OCI-LY3 (cell line): ENCODE results near the gene DPT.
A peak's percentile ranks its signal among the peaks of the same experiment; 100 is the strongest.

Source experiments
- H2AFZ ChIP-seq: fragments of 200-600, 300-600 bp; shearing (Covaris generic); 2 replicates; pipeline ENCODE4 v1.6.0; 2014; ENCODE audit warnings: antibody characterized with exemption, low read depth, low read length
- H3K27ac ChIP-seq: fragments of 200-600, 300-600 bp; sonication (generic); 2 replicates; pipeline ENCODE4 v1.5.1; 2014; ENCODE audit warnings: mild to moderate bottlenecking, low read length, moderate library complexity, mixed read lengths
- H3K27me3 ChIP-seq: fragments of 200-600, 300-600 bp; sonication (generic); 2 replicates; pipeline ENCODE4 v1.6.1; 2014; ENCODE audit warnings: low read depth, low read length, mixed read lengths
- H3K36me3 ChIP-seq: fragments of 200-600, 300-600 bp; sonication (generic); replicated peaks from 2 replicates; pipeline ENCODE3; 2014; ENCODE audit warnings: low read depth, low read length, mixed read lengths
- H3K4me1 ChIP-seq: fragments of 300-600, 200-600 bp; sonication (generic); 2 replicates; pipeline ENCODE4 v1.6.1; 2014; ENCODE audit warnings: low read length, mixed read lengths
- H3K4me2 ChIP-seq: fragments of 200-600, 300-600 bp; sonication (generic); 2 replicates; pipeline ENCODE4 v1.6.1; 2014; ENCODE audit warnings: low read length, mixed read lengths
- H3K4me3 ChIP-seq: fragments of 300-600, 200-600 bp; sonication (generic); 2 replicates; pipeline ENCODE4 v1.5.1; 2014; ENCODE audit warnings: antibody characterized with exemption, mild to moderate bottlenecking, low read length, moderate library complexity
- H3K79me2 ChIP-seq: fragments of 300-600, 200-600 bp; shearing (Covaris generic); 2 replicates; pipeline ENCODE4 v1.6.1; 2014; ENCODE audit warnings: mild to moderate bottlenecking, low read length, mixed read lengths
- H3K9ac ChIP-seq: fragments of 300-600, 200-600 bp; shearing (Covaris generic); 2 replicates; pipeline ENCODE4 v1.6.0; 2014; ENCODE audit warnings: mild to moderate bottlenecking, low read length, moderate library complexity
- H3K9me3 ChIP-seq: fragments of 200-600, 300-600 bp; shearing (Covaris generic); 2 replicates; pipeline ENCODE4 v1.6.1; 2014; ENCODE audit warnings: low read length, mixed read lengths; ENCODE audit not compliant: insufficient read depth
- H4K20me1 ChIP-seq: fragments of 200-600, 300-600 bp; sonication (generic); 2 replicates; pipeline ENCODE4 v1.6.1; 2016; ENCODE audit warnings: low read length, mixed read lengths; ENCODE audit not compliant: insufficient read depth
- CTCF ChIP-seq: fragments of 200-600, 300-600 bp; sonication (generic); IDR thresholded peaks from 2 replicates; pipeline ENCODE4 v1.5.1; 2014; ENCODE audit warnings: antibody characterized with exemption, low read length, low read depth
- EZH2phosphoT487 ChIP-seq: fragments of 200-600 bp; shearing (Covaris generic); IDR thresholded peaks from 2 replicates; pipeline ENCODE4 v1.6.1; 2018; ENCODE audit warnings: antibody characterized with exemption, mixed run types, low read depth

DPT gene

DNA sequence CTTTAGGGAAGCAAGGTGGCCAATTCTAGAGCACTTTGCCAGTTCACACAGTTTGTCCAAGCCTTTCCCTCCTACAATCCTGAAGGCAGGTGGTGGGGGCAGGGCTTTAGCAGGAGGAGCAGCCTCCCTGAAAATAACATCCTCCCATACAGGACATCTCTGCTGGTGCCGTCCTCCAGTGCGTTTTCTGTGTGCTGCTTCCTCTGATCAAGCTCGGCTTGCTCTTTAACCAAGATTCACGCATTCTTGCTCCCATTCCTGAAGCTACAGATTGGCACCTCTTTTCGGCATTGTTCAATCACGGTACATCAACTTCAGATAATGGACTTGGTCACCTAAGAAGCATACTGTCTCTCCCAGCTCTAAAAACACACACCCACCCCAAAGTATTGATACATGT, 7.5 kb upstream of the DPT start:
- Histone ChIP-seq H3K27me3 (peaks cover 18% of the 10 kb centered on the region), H2AFZ (no peak overlapping the region), H3K9ac (no peak overlapping the region), H3K27ac (no peak overlapping the region), H3K79me2 (no peaks in the 10 kb centered on the region), H3K9me3 (no peaks in the 10 kb centered on the region), H3K4me3 (no peak overlapping the region), H3K36me3 (no peaks in the 10 kb centered on the region), H4K20me1 (no peaks in the 10 kb centered on the region), H3K4me1 (no peaks in the 10 kb centered on the region), H3K4me2 (no peak overlapping the region)
- TF ChIP-seq CTCF: no peak
- no peak for TF ChIP-seq EZH2phosphoT487

DNA sequence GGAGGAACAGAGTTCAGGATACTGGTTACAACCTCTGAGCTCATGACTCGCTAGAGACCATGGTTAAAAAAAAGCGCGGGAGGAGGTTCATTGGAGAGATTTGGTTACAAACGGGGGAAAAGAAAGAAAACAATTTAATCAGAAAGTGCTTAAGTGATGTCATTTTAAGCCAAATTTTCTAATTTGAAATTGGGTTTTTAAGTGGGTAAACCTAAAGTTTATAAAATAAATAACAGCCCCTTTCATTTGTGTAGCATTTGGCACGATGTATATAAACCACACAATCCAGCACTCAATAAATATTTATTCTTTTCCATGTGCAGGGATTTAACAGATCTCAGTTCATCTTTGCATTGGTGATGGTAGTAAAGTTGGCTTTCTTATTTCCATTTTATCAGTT, 7.0 kb upstream of the DPT start:
- H3K9me3 ChIP-seq: no peaks in the 10 kb centered on the region
- no peak overlapping the region for H3K9ac ChIP-seq
- H3K79me2 ChIP-seq: no peaks in the 10 kb centered on the region
- H3K27me3 ChIP-seq: peaks cover 18% of the 10 kb centered on the region
- no peak overlapping the region for H3K4me3 ChIP-seq
- H3K36me3 ChIP-seq: no peaks in the 10 kb centered on the region
- no peak for TF ChIP-seq CTCF
- no peak for TF ChIP-seq EZH2phosphoT487
- no peaks in the 10 kb centered on the region for H4K20me1 ChIP-seq
- no peak overlapping the region for H3K4me2 ChIP-seq
- H3K27ac ChIP-seq: no peak overlapping the region
- H2AFZ ChIP-seq: no peak overlapping the region
- H3K4me1 ChIP-seq: no peaks in the 10 kb centered on the region

DNA sequence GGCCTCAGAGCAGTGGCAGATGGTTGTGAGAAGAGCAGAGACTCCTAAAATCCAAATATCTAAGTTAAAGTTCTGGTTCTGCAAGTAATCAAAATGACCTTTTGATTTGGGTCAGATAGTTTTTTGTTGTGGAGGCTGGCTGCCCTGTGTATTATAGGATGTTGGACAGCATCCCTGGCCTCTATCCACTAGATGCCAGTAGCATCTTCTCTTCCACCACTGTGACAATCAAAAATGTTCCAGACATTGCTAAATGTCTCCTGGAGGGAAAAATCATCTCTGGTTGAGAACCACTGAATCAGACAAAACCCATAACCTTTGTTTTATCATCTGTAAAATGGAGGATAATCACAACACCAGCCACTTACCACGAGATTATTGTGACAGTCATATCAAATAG, 5.9 kb upstream of the DPT start:
- no peaks in the 10 kb centered on the region for H3K36me3 ChIP-seq
- no peak overlapping the region for H2AFZ ChIP-seq
- TF ChIP-seq CTCF: peak; percentile 41
- TF ChIP-seq EZH2phosphoT487: no peak
- H3K9me3 ChIP-seq: no peaks in the 10 kb centered on the region
- no peak overlapping the region for H3K4me3 ChIP-seq
- H3K79me2 ChIP-seq: no peaks in the 10 kb centered on the region
- H3K9ac ChIP-seq: no peak overlapping the region
- H4K20me1 ChIP-seq: no peaks in the 10 kb centered on the region
- H3K27me3 ChIP-seq: peaks cover 18% of the 10 kb centered on the region
- H3K27ac ChIP-seq: no peak overlapping the region
- no peak overlapping the region for H3K4me2 ChIP-seq
- no peaks in the 10 kb centered on the region for H3K4me1 ChIP-seq

- H3K4me3 ChIP-seq: no peak overlapping the region
- H3K36me3 ChIP-seq: no peaks in the 10 kb centered on the region
- H3K4me1 ChIP-seq: no peaks in the 10 kb centered on the region
- H3K9me3 ChIP-seq: no peaks in the 10 kb centered on the region
- no peak overlapping the region for H3K27ac ChIP-seq
- no peaks in the 10 kb centered on the region for H4K20me1 ChIP-seq
- H3K4me2 ChIP-seq: no peak overlapping the region
- no peak overlapping the region for H2AFZ ChIP-seq
- TF ChIP-seq EZH2phosphoT487 (no peak), CTCF (no peak)
- no peaks in the 10 kb centered on the region for H3K79me2 ChIP-seq
- peaks cover 18% of the 10 kb centered on the region for H3K27me3 ChIP-seq
- H3K9ac ChIP-seq: no peak overlapping the region
Observed at GRCh38 chr1:168734271-168734670, 5.3 kb upstream of the DPT start.
